Neural cell (in vitro differentiated cells): ENCODE results near the gene FASTK. TPM values are rescaled to one million over a fixed set of nuclear protein-coding genes. Genes with fewer than 3 reads are reported as not detected.
A peak's percentile ranks its signal among the peaks of the same experiment; 100 is the strongest.

ENCODE experiments used
- H2AFZ ChIP-seq: fragments of 200-600, 300-800 bp; sonication (generic), shearing (Covaris generic); 2 replicates; pipeline ENCODE4 v1.6.0; 2014; ENCODE audit warnings: low read depth, mild to moderate bottlenecking, antibody characterized with exemption, low read length, moderate library complexity
- H3F3A ChIP-seq: fragments of 200-600 bp; shearing (Covaris generic); 2 replicates; pipeline ENCODE4 v1.6.1; 2016; ENCODE audit warnings: mild to moderate bottlenecking, moderate library complexity, mixed read lengths, antibody characterized with exemption, low read length; ENCODE audit not compliant: insufficient read depth, poor library complexity, severe bottlenecking
- H3K27ac ChIP-seq: fragments of 200-600, 300-800 bp; sonication (generic), shearing (Covaris generic); 2 replicates; pipeline ENCODE4 v1.5.1; 2014; ENCODE audit warnings: mild to moderate bottlenecking, low read length, moderate library complexity
- H3K27me3 ChIP-seq: fragments of 300-800, 200-600 bp; sonication (generic), shearing (Covaris generic); 2 replicates; pipeline ENCODE4 v1.6.0; 2014; ENCODE audit warnings: mild to moderate bottlenecking, low read depth, low read length, moderate library complexity; ENCODE audit not compliant: insufficient read depth
- H3K36me3 ChIP-seq: fragments of 300-800, 200-600 bp; sonication (generic), shearing (Covaris generic); 2 replicates; pipeline ENCODE4 v1.5.1; 2014; ENCODE audit warnings: mild to moderate bottlenecking, antibody characterized with exemption, low read length, moderate library complexity; ENCODE audit not compliant: insufficient read depth
- H3K4me2 ChIP-seq: fragments of 300-800, 200-600 bp; sonication (generic), shearing (Covaris generic); 2 replicates; pipeline ENCODE4 v1.6.0; 2014; ENCODE audit warnings: mild to moderate bottlenecking, low read length
- H3K4me3 ChIP-seq: fragments of 300-800, 200-600 bp; sonication (generic), shearing (Covaris generic); 2 replicates; pipeline ENCODE4 v1.5.1; 2014; ENCODE audit warnings: mild to moderate bottlenecking, low read length, moderate library complexity
- H3K79me2 ChIP-seq: fragments of 200-600 bp; shearing (Covaris generic); replicated peaks from 2 replicates; pipeline ENCODE4 v1.6.0; 2014; ENCODE audit warnings: mild to moderate bottlenecking, low read length, moderate library complexity; ENCODE audit not compliant: insufficient read depth
- H3K9ac ChIP-seq: fragments of 300-800, 200-600 bp; sonication (generic), shearing (Covaris generic); 2 replicates; pipeline ENCODE4 v1.6.1; 2016; ENCODE audit warnings: mild to moderate bottlenecking, low read length, mixed read lengths
- H3K9me2 ChIP-seq: fragments of 200-600 bp; shearing (Covaris generic); 2 replicates; pipeline ENCODE4 v1.6.1; 2016; ENCODE audit warnings: mild to moderate bottlenecking, low read length, mixed read lengths; ENCODE audit not compliant: insufficient read depth
- H3K9me3 ChIP-seq: fragments of 200-600, 300-800 bp; sonication (generic), shearing (Covaris generic); 2 replicates; pipeline ENCODE4 v1.6.1; 2016; ENCODE audit warnings: mild to moderate bottlenecking, mixed run types, low read length, moderate library complexity, mixed read lengths
- H4K20me1 ChIP-seq: fragments of 200-600 bp; shearing (Covaris generic); 2 replicates; pipeline ENCODE4 v1.6.1; 2016; ENCODE audit warnings: mild to moderate bottlenecking, mixed run types; ENCODE audit not compliant: insufficient read depth
- CTCF ChIP-seq: fragments of 450-650 bp; IDR thresholded peaks from 2 replicates; pipeline ENCODE4 v1.5.1; 2014; ENCODE audit warnings: antibody characterized with exemption, mild to moderate bottlenecking, moderate library complexity; ENCODE audit not compliant: poor library complexity, severe bottlenecking
- EP300 ChIP-seq: fragments of 450-650 bp; conservative IDR thresholded peaks from 2 replicates; pipeline ENCODE4 v1.6.1; 2014; ENCODE audit warnings: antibody characterized with exemption, mild to moderate bottlenecking, moderate library complexity; ENCODE audit not compliant: poor library complexity, severe bottlenecking
- EZH2 ChIP-seq: fragments of 200-600, 300-800 bp; shearing (Covaris generic), sonication (generic); IDR thresholded peaks from 2 replicates; pipeline ENCODE4 v1.6.1; 2014; ENCODE audit warnings: antibody characterized with exemption, low read length, borderline replicate concordance, mild to moderate bottlenecking; ENCODE audit not compliant: insufficient read depth, poor library complexity, severe bottlenecking
- MXI1 ChIP-seq: fragments of 450-650 bp; conservative IDR thresholded peaks from 2 replicates; pipeline ENCODE4 v1.6.1; 2014; ENCODE audit warnings: antibody characterized with exemption, mild to moderate bottlenecking; ENCODE audit not compliant: poor library complexity, severe bottlenecking
- POLR2AphosphoS5 ChIP-seq: IDR thresholded peaks from 2 replicates; pipeline ENCODE4 v1.6.1; 2012
- RAD21 ChIP-seq: fragments of 450-650 bp; conservative IDR thresholded peaks from 2 replicates; pipeline ENCODE4 v1.6.1; 2014; ENCODE audit warnings: antibody characterized with exemption, mild to moderate bottlenecking, moderate library complexity
- REST ChIP-seq: IDR thresholded peaks from 2 replicates; pipeline ENCODE4 v1.6.1; 2012; ENCODE audit warnings: borderline replicate concordance
- SMC3 ChIP-seq: fragments of 450-650 bp; conservative IDR thresholded peaks from 2 replicates; pipeline ENCODE4 v1.6.1; 2014; ENCODE audit warnings: antibody characterized with exemption, mild to moderate bottlenecking, moderate library complexity; ENCODE audit not compliant: poor library complexity
- TAF1 ChIP-seq: IDR thresholded peaks from 2 replicates; pipeline ENCODE4 v1.6.1; 2012; ENCODE audit warnings: low read depth
- polyA plus RNA-seq: library from polyadenylated mRNA; depleted of rRNA; stranded (reverse); fragments of >200 nt; gene quantifications from 2 replicates; pipeline ENCODE4 v1.2.3, GENCODE V29; 2014

The FASTK gene
- polyA plus RNA-seq, 1 donor from 2014 or later = 147 TPM

- H3K9me2 ChIP-seq = no peaks in the 10 kb centered on the region
- no peaks in the 10 kb centered on the region for H3K79me2 ChIP-seq
- no peak overlapping the region for H2AFZ ChIP-seq
- H4K20me1 ChIP-seq = peaks cover 13% of the 10 kb centered on the region
- H3K4me3 ChIP-seq = no peak overlapping the region
- H3K27me3 ChIP-seq = no peaks in the 10 kb centered on the region
- H3K27ac ChIP-seq = no peak overlapping the region
- H3K4me2 ChIP-seq = no peak overlapping the region
- no peaks in the 10 kb centered on the region for H3K36me3 ChIP-seq
- TF ChIP-seq RAD21 (peak; percentile 95), EZH2 (no peak), REST (no peak), MXI1 (no peak), POLR2AphosphoS5 (no peak), SMC3 (peak; percentile 95), CTCF (peak; percentile 99), TAF1 (no peak), EP300 (no peak)
- peaks cover 4% of the 10 kb centered on the region for H3F3A ChIP-seq
- no peaks in the 10 kb centered on the region for H3K9me3 ChIP-seq
- H3K9ac ChIP-seq = no peak overlapping the region
These were observed 43.3 kb upstream of the FASTK start for GRCh38 chr7:151123822-151124464.

GRCh38 chr7:151123158-151123821 is 42.7 kb upstream of the FASTK start:
- H3K79me2 ChIP-seq = no peaks in the 10 kb centered on the region
- no peak overlapping the region for H3K4me3 ChIP-seq
- peaks cover 4% of the 10 kb centered on the region for H3F3A ChIP-seq
- no peaks in the 10 kb centered on the region for H3K36me3 ChIP-seq
- no peak overlapping the region for H3K9ac ChIP-seq
- H2AFZ ChIP-seq = no peak overlapping the region
- no peaks in the 10 kb centered on the region for H3K9me2 ChIP-seq
- TF ChIP-seq REST (no peak), CTCF (no peak), EP300 (no peak), EZH2 (no peak), SMC3 (no peak), TAF1 (no peak), RAD21 (no peak), POLR2AphosphoS5 (no peak), MXI1 (no peak)
- H4K20me1 ChIP-seq = peaks cover 13% of the 10 kb centered on the region
- no peak overlapping the region for H3K4me2 ChIP-seq
- no peak overlapping the region for H3K27ac ChIP-seq
- H3K9me3 ChIP-seq = no peaks in the 10 kb centered on the region
- H3K27me3 ChIP-seq = no peaks in the 10 kb centered on the region
